Fibroblast of skin of left quadriceps (primary cell): ENCODE data around the gene ERBB4.

Experiments used
- DNase-seq, 2 experiments: peaks; one replicate each; pipeline ENCODE4 v3.0.0-alpha.2; 2013; ENCODE audit warnings: low read depth in 2 of 2

The ERBB4 gene

DNA sequence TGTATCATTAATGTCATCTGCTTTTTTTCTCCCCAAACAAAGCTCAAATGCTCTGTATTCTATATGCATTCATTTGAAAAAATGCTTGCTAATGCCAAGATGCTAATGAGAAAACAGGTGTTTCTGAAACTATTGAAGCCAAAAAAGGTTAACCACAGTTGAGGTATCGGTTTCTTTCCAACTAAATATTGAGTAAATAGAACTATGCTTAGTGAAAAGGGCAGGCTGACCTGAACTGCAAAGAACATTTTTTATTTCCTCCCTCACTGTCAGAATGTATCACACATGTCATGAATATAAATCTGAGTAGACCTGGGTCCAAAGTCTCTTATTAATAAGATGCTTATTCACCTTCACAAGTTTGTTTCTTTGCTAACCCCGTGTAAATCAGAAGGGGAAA is 1115.6 kb downstream of the ERBB4 start:
- DNase-seq = no peak

DNA sequence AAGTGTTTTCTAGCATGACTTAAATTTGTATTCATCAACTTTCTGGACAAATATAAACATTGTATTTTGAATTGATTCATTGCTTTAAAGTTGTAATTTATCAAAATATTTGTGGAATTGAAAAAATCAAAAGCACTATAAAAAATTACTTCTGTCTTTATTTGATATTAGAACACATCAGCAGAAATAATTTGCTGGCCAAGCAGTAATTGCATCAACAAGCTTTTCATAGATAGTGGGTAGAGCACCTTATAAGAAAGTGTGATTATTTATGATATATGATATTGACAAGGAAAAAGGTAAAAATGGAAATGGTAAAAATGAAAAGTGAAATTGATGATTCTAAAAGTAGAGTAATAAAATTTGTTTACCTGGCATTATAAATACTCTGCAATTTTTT is 1121.1 kb downstream of the ERBB4 start:
- no peak for DNase-seq

DNA sequence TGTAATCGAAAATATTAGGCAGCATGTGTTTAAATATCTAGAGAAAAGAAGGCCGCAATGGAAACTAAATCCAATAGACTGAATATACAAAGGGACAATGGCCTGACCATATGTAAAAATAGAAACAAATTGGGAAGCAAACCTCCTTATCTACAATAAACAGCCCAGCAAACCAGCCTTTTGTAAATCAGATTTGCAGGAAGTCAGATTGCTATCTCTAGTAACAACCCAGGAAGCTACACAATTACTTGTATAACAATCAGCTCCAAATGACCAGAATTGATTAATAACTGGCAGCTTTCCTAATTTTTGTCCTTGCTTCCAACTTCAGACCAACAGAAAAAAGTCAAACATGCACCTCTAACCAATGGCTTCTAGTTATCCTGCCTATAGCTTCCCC is 1122.2 kb downstream of the ERBB4 start:
- no peak for DNase-seq

DNA sequence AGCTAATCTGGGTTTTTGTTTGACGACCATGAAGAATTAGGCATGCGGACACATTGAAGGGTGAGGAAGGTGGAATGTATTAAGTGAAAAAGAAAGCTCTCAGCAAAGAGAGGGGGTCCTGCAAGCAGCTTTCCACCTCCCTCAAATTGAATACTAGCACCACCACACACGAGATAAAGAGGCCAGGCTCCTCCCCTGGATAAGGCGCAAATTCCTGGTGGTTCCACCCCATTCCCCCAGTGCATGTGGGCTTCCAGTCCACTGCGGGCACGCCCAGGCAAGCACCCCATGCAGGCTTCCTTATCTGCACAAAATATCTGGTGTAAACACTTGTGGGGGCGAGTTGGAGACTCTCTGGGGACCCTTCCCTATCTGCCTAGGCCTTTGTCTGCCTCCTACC is 1124.9 kb downstream of the ERBB4 start:
- no peak for DNase-seq

DNA sequence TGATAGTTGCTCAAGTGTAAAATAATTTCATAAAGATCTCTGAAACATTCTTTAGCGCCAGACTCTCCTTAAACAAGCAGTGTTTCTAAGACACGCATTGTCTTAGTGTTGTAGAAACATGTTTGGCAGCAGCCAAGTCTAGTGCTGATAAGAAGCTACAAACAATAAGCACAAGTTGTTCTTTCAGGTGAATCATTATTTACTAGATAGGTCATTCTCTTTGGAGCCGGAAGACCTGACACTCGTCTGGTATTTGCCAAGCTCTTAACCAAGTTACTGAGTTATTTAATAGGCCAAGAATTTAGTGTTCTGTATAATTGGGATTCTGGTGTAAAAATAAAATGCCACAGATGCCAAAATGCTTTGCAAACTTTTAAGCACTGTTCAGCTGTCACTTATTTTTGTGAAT is 1130.1 kb downstream of the ERBB4 start:
- no peak for DNase-seq

DNA sequence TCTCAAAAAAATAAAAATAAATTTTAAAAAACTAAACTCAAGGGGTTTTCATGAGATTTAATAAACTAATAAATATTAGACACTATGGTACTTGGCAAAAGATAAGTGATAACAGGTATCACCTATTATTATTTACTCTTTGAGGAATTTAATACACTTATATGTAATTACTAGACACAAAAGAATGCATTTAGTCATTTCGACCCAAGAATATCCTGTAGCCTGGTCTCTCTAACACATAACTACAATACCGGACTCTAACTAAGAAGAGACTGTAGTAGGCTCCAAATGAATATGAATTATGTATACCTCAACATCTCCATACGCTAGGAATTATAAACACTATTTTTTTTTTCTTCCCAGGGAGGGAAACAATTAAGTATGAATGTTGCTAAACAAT is 1131.5 kb downstream of the ERBB4 start:
- no peak for DNase-seq

DNA sequence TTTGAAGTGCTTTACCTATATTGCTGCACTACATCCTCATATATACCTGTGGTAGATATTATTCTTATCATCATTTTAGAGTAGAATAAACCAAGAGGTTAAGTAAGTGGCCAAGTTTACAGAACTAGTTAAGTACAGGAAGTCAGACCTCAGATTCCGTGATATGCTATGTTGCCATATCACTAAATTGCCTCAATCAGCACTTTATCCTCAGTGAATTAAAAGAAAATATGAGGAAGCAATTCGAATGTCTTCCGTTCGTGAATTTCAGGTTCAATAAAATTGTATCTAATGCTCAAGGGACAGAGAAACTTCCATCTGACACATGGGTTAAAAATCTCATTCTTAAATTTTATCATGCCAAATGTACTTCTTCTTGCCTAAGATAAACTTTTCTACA is 1133.6 kb downstream of the ERBB4 start:
- no peak for DNase-seq

DNA sequence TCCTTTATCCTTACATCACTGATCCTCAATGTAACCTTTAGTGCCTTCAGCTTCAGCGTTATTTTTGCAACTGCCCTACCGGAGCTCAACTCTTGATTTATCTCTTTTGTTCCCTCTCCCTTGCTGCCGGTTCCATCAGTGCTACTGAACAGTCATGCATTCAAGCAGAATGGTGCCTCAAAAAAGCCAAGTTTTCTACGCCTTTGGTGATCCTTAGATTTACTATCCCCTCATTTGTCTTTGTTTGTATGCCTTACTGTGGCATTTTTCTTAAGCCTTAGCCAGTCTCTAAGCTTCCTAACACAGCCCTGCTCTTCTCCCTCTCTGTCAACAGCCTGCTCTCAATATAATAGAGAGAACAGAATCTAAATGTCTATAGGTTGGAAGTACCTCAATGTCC is 1134.5 kb downstream of the ERBB4 start:
- no peak for DNase-seq

DNA sequence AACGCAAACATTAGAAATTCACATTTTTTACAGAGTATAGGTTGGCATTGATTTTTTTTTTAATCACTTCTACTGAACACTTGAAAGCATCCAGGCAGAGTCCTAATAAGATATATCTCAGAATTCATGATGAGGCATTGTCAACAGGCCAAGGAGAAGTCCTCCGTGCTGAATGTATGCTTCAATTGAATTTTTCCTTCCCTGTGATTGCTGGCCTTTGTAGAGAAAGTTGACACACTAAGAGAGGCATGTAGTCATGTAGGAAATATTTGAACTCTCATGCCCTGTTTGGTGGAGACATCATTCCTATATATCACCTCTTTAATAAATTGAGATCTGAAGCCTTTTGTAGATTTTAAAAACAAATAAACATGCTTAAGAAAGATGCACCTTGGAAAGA is 1137.3 kb downstream of the ERBB4 start:
- no peak for DNase-seq

DNA sequence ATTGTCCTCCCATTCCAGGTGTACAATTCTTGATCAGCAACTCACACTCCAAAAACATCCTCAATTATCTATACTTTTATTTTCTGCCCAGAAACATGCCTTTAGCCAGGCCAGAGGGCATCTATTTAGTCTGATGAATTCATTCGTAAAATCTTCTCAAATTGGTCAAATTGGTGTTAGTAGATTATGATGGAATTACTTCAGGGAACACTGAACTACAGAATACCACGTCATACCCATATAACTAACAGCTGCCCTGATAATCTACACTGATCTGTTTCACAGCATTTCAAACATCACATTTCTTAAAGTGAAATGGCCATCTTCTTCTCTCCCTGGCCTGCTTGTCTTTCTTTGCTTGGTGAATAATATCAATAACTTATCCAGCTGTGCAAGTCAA is 1140.8 kb downstream of the ERBB4 start:
- no peak for DNase-seq

DNA sequence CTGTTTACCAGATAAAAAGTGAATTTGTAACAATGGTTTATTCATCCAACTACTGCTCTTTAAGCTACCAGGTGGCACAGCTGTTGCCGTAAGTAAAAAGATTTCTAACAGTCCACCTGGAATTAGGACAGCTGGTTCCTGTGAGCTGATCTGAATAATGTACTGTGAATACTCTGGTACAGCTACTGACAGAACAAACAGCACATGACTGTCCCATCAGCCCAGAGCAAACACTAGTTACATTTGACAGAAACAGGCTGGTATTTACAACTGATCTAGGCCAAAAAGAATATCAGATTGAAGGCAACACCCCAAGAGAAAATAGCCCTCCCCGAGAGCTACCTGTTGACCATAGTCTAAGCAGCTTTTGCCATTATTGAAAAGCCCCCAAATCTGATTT is 1141.8 kb downstream of the ERBB4 start:
- no peak for DNase-seq

DNA sequence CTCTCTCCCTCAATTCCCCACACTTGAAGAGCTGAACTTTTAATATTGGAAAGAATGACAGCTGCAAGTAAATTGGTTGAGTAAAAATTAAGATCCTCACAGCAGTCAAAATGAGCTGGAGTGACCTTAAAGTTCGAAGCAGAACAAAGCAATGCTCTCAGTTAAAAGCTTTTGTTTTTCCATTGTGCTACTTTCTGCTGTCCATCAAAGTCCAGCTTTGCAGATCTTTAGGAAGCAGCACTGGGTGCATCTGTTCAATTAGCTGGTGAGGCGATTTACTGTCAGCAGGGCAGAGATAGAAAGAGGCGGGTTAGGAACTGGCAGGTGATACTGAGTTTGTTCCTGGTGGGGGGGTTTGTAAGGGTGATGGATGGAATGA is 1147.4 kb downstream of the ERBB4 start:
- no peak for DNase-seq

DNA sequence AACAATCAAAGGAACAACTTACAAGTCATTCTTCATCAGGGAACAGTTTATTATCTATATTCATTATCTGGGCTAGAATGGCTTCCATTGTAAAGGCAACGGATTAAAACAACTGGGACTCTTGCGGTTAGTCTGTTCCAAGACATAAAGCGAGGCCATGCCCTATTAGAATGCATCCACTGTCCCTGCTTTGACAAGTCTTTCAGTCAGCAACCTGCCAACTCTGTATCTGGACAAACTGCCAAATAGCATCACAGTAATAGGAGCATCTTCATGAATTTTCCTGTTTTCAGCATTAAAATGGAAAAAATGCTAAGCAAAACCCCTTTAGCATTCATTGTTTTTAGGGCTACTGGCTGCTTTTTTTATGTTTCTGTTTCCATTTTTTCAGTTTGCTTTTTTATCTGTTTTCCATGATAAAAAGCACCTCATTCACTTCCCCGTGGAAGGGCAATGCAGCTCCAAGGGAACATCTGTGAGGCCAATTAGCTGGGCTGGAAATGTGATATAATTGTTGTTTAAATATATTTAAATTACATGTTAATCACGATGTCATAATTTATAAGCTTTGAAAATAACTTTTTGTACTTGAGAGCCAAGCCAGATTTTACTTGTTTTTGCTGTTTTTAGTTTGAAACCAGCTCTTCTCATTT is 1147.9 kb downstream of the ERBB4 start:
- DNase-seq = no peak

DNA sequence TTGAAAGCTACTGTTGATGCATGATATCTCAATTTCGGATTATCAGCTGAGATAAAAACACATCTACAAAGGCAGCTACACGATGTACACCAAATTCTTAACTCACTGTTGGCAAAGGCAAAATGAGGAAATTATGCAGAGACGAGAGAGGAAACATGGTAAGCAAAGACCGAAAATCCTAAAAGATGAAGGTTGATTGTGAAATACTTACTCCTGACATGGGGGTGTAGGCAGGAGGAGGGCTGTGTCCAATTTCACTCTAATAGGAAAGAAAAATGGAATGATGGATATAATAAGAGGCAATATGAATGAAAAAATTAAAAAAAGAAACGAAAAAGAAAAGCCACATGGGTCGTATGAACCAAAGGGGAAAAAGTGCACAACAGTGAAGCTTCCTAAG is 1150.9 kb downstream of the ERBB4 start:
- DNase-seq = no peak

DNA sequence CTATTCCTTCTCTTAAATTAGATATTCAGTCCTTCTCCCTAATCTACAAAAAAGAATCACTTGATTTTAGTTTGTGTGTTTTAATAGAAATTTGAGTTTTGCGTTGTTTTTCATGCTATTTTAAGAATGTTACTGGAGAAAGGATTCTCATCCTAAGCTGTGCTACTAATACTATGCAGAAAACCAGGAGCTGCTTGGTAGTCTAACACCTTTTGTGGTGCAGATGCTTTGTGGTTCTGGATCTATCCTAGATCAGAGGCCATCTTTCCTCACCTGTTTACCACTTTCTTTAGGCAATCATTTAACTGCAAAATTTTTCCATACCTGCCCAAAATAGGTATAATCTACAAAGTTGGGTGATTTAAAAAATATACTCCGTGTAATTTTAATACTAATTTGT is 1158.6 kb downstream of the ERBB4 start:
- DNase-seq = no peak

DNA sequence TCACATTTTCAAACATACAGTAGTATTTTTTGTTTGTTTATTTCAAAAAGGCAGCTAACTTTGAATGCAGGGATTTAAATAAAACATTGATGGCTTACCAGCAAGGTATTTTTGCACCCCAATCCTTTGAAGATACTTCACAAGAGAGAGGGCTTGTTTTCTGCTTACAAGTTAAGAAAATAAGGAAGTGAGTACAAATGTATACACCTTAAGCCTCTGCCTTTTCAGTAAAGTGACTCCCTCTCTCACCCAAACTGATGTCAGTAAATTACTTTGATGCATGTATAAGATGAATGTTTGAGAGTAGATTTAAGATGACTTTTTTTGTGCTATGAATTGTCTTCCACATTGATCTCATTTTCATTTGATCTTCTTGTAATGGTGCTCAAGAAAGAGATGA is 1162.2 kb downstream of the ERBB4 start:
- no peak for DNase-seq

DNA sequence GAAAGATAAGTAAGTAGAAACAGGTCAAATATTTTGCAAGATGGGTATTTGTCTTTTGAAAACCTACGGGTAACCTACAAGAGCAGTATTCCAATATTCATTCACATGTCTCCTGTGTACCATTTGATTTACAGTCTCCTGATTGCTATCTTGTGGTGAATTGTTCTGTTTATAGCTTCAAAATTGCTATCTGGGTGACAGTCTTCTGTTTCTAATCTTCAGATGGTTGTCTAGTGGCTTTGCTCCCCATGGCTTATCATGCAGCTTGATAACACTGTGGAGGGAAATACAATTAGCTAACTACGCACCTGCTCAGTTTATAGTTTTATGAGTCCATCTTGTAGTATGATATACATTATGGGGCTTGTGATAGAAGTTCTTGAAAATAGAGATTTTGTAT is 1165.4 kb downstream of the ERBB4 start:
- DNase-seq = no peak

DNA sequence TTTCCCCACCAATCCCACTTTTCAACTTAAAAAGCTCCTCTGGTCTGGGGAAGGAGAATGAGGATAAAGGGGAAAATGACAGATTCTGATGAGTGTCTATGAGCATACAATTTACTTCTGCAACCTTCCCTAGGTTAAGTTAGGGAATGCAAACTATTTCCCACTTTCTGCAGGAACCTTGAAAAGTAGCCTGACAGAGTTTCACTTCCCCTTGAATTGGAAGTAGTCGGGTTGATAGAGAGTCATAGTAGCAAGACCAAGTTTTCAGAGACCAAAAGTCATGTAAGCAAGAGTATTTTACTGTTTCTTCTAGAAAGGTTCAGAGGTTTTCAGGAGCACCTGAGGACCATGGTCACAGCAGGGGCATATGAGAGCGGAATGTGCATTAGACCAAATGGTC is 1167.1 kb downstream of the ERBB4 start:
- no peak for DNase-seq

DNA sequence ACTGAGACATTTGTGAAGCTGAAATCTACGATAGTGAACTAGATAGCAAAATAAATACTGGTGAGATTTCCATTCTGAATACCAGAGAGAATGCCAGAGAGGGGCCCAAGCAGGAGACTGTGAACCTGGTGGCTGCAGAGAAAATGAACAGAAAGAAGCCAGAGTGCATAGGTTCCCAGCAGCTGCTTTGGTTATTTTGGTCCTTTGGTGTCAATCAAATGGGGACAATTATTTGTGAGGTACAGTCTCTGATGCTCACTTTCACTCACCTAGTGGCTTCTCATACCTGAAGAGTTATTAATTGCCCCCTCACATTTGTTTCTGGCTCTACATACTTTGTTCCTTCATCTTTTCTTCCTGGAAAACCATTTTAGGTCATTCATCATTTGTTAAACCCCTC is 1170.1 kb downstream of the ERBB4 start:
- no peak for DNase-seq

DNA sequence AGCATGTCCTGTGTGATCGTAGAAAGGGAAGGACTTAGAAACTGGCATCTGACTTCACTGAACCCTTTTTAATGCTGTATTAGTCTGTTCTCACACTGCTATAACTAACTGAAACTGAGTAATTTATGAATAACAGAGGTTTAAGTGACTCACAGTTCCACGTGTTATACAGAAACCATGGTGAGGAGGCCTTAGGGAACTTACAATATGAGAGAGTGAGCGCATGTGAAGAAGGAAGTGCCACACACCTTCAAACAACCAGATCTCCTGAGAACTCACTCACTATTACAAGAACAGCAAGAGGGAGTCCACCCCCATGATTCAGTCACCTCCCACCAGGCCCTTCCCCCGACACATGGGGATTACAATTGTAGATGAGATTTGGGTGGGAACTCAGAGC is 1170.9 kb downstream of the ERBB4 start:
- DNase-seq = no peak

DNA sequence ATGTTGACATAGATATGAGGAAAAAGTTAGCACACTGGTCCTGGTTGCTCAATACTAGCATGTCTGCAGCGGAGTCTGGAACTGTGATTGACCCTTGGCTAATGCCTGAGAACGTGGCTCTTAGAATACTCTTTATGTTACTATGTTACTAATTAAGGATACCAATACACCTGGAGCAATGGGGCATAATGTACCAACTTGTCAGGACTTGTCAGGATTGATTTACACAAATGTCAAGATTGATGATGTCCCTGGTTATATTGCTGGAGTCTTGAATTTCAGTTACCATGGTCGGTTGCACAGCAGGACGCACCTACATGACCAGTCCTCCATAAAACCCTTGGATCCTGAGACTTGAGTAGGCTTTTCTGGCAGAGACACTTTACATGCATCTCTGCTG is 1171.3 kb downstream of the ERBB4 start:
- DNase-seq = no peak

DNA sequence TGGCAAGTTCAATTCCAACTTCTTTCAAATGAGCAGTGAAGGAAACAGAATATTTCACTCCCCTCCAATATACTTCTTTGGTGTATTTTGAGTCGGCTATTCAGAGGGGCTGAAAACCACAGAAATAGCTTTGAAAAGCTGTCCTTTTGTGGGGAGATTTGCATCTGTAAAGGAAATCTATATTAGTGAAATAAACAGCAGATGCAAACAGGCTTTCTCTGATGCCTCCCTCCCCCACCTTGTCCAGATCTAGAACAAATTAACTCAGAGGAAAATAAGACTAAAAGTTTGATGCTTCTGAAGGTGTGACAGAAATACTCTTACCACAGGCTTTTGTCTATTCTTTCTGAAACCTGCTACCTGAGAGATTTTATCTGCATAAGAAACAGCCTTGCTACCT is 1173.7 kb downstream of the ERBB4 start:
- DNase-seq = no peak

DNA sequence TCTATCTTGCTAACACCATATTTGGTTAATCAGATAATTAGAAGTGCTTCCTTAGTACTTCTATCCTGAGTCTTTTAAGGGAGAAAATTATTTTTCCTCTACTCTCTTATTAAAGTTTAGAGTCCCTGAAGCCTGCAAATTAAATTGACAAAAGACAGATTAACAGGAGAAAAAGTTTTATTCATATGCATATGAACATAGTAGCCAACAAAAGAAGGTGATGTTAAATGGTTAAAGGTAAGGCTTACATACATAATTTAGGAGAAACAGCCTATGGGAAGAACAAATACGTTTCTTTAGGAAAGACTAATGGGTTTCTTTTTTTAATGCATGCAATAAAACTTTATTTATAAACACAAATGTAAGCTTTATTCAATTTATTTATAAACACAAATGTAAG is 1177.2 kb downstream of the ERBB4 start:
- no peak for DNase-seq

DNA sequence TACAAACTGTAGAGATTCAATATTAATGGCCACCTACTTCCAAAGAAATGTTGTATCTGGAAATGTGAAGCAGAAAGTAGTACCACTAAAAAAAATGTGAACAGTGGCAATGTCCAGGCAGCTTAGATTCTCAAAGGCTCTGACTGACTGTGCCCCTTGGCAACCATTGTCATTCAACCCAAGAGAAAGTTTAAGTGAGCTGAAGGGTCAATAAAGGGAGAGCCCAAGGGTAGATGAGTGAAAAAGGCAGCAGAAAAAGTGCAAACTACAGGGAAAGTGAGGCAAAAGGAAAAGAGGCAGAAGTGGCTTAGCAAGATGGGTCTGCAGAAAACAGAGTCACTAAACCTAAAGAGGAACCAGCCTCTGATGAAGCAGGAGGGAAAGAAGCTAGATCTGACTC is 1179.3 kb downstream of the ERBB4 start:
- DNase-seq = no peak

DNA sequence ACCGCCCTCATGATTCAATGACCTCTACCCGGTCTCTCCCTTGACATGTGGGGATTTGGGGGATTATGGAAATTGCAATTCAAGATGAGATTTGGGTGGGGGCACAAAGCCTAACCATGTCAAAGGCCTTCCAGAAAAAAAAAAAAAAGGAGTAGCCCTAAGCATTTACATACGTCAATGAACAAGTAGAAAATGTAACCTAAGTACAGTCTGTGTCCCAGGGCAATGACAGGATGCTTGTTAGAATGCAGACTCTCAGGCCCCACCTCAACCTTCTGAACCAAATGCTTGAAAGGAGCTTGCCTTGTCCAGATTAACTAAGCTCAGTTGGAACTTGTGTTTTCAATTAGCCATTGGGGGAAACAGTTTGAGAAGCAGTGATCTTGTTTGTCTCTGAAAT is 1180.1 kb downstream of the ERBB4 start:
- no peak for DNase-seq
